ENCODE data around the gene RDH16. TPM values are rescaled to one million over a fixed set of nuclear protein-coding genes. Genes with fewer than 3 reads are reported as not detected.
"Not testable (repeated sequence)": the region's sequence is repeated elsewhere in the genome, so short reads cannot be mapped to it uniquely, and the experiment has no call there.

The RDH16 gene
- total RNA-seq, 1 experiment from 2014 or later = 0.39 TPM

DNA sequence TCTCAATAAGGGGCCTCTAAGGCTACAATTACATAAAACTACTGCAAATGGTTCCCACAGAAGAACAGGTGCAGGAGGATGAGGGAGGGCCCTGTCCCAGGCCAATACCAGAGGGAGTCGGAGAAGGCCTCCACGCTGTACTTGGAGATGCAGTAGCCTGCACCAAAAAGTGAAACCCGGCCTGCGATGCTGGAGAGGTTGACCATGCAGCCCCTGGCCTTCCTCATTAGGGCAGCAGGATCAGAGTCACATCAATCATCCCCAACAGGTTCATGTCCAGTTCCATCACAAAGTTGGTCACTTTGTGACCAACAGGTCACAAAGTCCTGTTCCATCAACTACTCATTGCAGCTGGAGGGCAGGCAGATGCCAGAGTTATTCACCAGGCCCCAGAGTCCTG lies 26.0 kb upstream of the RDH16 start:
- Histone ChIP-seq H4K8ac (replicated peaks; ENCODE audit: insufficient read length, low read depth, low read length) (no peak overlapping the region), H3K27me3 (ENCODE audit: insufficient read depth, low read length) (no peaks in the 10 kb centered on the region), H4K5ac (ENCODE audit: insufficient read length, low read depth, low read length) (no peak overlapping the region), H3K14ac (ENCODE audit: insufficient read depth, low read length) (no peak overlapping the region), H2AFZ (ENCODE audit: low read length) (no peak overlapping the region), H3T11ph (ENCODE audit: low read length) (no peak overlapping the region), H3K23me2 (ENCODE audit: insufficient read length, low read depth, low read length, poor library complexity, severe bottlenecking) (no peaks in the 10 kb centered on the region), H3K9me3 (ENCODE audit: control insufficient read depth, low read depth, low read length) (no peaks in the 10 kb centered on the region), H3K4me1 (ENCODE audit: insufficient read depth, low read length) (peaks cover under 1% of the 10 kb centered on the region; the same call in 1 of the 2 replicates), H2BK120ac (ENCODE audit: low read depth, low read length, poor library complexity, severe bottlenecking) (no peak overlapping the region), H2BK20ac (ENCODE audit: low read depth, low read length, poor library complexity, severe bottlenecking) (no peak overlapping the region), H3K27ac (ENCODE audit: insufficient read length, low read depth, low read length) (no peak overlapping the region), H3K56ac (ENCODE audit: insufficient read length, low read depth, low read length) (no peak overlapping the region), H3K79me2 (ENCODE audit: insufficient read depth, low read length) (no peaks in the 10 kb centered on the region), H2BK12ac (ENCODE audit: insufficient read length, low read depth, low read length) (no peak overlapping the region), H3K9ac (ENCODE audit: extremely low read depth, insufficient read length, low read length) (no peak overlapping the region), H3K79me1 (ENCODE audit: insufficient read depth, low read depth, low read length, poor library complexity, severe bottlenecking) (no peaks in the 10 kb centered on the region), H4K91ac (ENCODE audit: insufficient read length, low read depth, low read length) (no peak overlapping the region), H2BK15ac (ENCODE audit: low read depth, low read length) (no peak overlapping the region), H2AK5ac (ENCODE audit: insufficient read length, low read length) (no peak overlapping the region), H3K4me2 (ENCODE audit: insufficient read depth, insufficient read length, low read length) (no peak overlapping the region), H3K23ac (ENCODE audit: insufficient read length, low read depth, low read length) (no peak overlapping the region), H2BK5ac (ENCODE audit: insufficient read length, low read length) (no peak overlapping the region), H3K4ac (ENCODE audit: low read depth, low read length) (no peak overlapping the region), H4K20me1 (ENCODE audit: control insufficient read depth, insufficient read depth, insufficient read length) (no peaks in the 10 kb centered on the region), H3K18ac (ENCODE audit: insufficient read length, low read depth, low read length) (no peak overlapping the region)
- no peak for TF ChIP-seq CTCF (conservative IDR thresholded peaks at IDR 0.05)
- H3K36me3 Mint-ChIP-seq (ENCODE audit: insufficient read depth in 1 of 3, low read depth in 3 of 3) = peaks cover 0 to 4% (median 0%) of the 10 kb centered on the region in 3 experiments; a peak in 2 of 7 replicates
- no peak for DNase-seq
- H3K4me3 Mint-ChIP-seq = no peak overlapping the region
- H3K27me3 Mint-ChIP-seq (ENCODE audit: low read depth) = peaks cover 1% of the 10 kb centered on the region; the same call in 1 of the 2 replicates
- peak overlapping the region in 1 of 3 experiments; percentile 84; a peak in 1 of 7 replicates for H3K27ac Mint-ChIP-seq
- no CpG with 5 or more reads among the region's 4 CpGs for WGBS (ENCODE audit: extremely low coverage, insufficient read length, low lambda C conversion rate)
- H3K4me1 Mint-ChIP-seq = peaks cover 10 to 11% of the 10 kb centered on the region in 2 experiments
- H3K9me3 Mint-ChIP-seq = no peaks in the 10 kb centered on the region; a peak in 1 of 5 replicates

DNA sequence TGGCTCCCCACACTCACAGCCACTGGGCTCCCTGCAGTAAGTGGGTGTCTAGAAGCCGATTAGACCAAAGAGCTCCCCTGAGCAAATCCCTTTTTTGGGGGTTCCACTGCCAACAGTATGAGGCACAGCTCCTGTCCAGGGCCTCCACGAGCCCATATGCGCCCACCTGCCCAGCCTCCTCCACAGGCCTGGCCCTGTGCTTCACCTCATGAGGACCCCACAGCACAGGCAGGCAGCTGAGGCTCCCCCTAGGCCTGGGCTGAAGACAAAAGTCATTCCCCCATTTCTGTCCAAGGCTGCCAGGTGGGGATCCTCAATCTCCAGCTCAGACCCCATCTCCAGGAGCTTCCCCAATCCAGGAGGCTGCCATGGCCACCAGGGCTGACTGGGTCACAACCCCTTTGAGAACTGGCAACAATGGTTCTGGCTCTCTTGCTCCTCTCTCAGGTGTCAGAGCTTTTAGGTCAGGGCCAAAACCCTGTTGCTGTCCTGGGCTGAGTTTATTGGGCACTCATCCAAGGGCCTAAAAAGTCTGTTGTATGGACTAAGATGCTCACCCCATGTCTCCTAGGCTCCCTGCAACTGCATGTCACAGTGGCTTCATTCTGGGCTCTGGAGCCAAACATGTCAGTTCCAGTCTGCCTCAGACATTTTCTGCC lies 25.3 kb upstream of the RDH16 start:
- not testable (repeated sequence) for H3K79me2 ChIP-seq (ENCODE audit: insufficient read depth, low read length); H2BK12ac ChIP-seq (ENCODE audit: insufficient read length, low read depth, low read length); H3K9me3 Mint-ChIP-seq; H3K27ac ChIP-seq (ENCODE audit: insufficient read length, low read depth, low read length); H3K27me3 ChIP-seq (ENCODE audit: insufficient read depth, low read length); H2BK5ac ChIP-seq (ENCODE audit: insufficient read length, low read length); H3K36me3 Mint-ChIP-seq (ENCODE audit: insufficient read depth in 1 of 3, low read depth in 3 of 3); H3T11ph ChIP-seq (ENCODE audit: low read length); H3K27me3 Mint-ChIP-seq (ENCODE audit: low read depth); H2BK20ac ChIP-seq (ENCODE audit: low read depth, low read length, poor library complexity, severe bottlenecking); H2BK15ac ChIP-seq (ENCODE audit: low read depth, low read length); H2AFZ ChIP-seq (ENCODE audit: low read length); H3K9me3 ChIP-seq (ENCODE audit: control insufficient read depth, low read depth, low read length); H3K4me1 ChIP-seq (ENCODE audit: insufficient read depth, low read length); H3K9ac ChIP-seq (ENCODE audit: extremely low read depth, insufficient read length, low read length); H3K4ac ChIP-seq (ENCODE audit: low read depth, low read length); H3K23me2 ChIP-seq (ENCODE audit: insufficient read length, low read depth, low read length, poor library complexity, severe bottlenecking); H4K5ac ChIP-seq (ENCODE audit: insufficient read length, low read depth, low read length); H3K23ac ChIP-seq (ENCODE audit: insufficient read length, low read depth, low read length); DNase-seq; H3K4me1 Mint-ChIP-seq; H4K20me1 ChIP-seq (ENCODE audit: control insufficient read depth, insufficient read depth, insufficient read length); H3K27ac Mint-ChIP-seq; H3K79me1 ChIP-seq (ENCODE audit: insufficient read depth, low read depth, low read length, poor library complexity, severe bottlenecking); H4K91ac ChIP-seq (ENCODE audit: insufficient read length, low read depth, low read length); H3K56ac ChIP-seq (ENCODE audit: insufficient read length, low read depth, low read length); H3K18ac ChIP-seq (ENCODE audit: insufficient read length, low read depth, low read length); H3K4me2 ChIP-seq (ENCODE audit: insufficient read depth, insufficient read length, low read length); H3K4me3 Mint-ChIP-seq; H3K14ac ChIP-seq (ENCODE audit: insufficient read depth, low read length); H4K8ac ChIP-seq (replicated peaks; ENCODE audit: insufficient read length, low read depth, low read length); H2BK120ac ChIP-seq (ENCODE audit: low read depth, low read length, poor library complexity, severe bottlenecking); H2AK5ac ChIP-seq (ENCODE audit: insufficient read length, low read length)
- WGBS (ENCODE audit: extremely low coverage, insufficient read length, low lambda C conversion rate) = no CpG with 5 or more reads among the region's 3 CpGs
